H9 (cell line): Measurements from ENCODE around the gene FBLL1. TPM values are rescaled to one million over a fixed set of nuclear protein-coding genes. Genes with fewer than 3 reads are reported as not detected.
A peak's percentile ranks its signal among the peaks of the same experiment; 100 is the strongest.

Experiments
- DNase-seq: peaks from one replicate; pipeline ENCODE4 v3.0.0-alpha.2; 2017
- H2AFZ ChIP-seq: one replicate; pipeline ENCODE4 v1.6.1; 2013; ENCODE audit warnings: mild to moderate bottlenecking, low read length, control low read depth, moderate library complexity
- H2AK5ac ChIP-seq: 2 replicates; pipeline ENCODE4 v1.6.1; 2013; ENCODE audit warnings: low read length, control low read depth, mixed read lengths; ENCODE audit not compliant: insufficient read length
- H2BK120ac ChIP-seq: one replicate; pipeline ENCODE4 v1.6.1; 2013; ENCODE audit warnings: low read depth, mild to moderate bottlenecking, low read length, control low read depth, inconsistent platforms; ENCODE audit not compliant: poor library complexity, severe bottlenecking
- H2BK12ac ChIP-seq: 2 replicates; pipeline ENCODE4 v1.6.1; 2013; ENCODE audit warnings: low read length, control low read depth, mixed read lengths, low read depth; ENCODE audit not compliant: insufficient read length
- H2BK15ac ChIP-seq: 2 replicates; pipeline ENCODE4 v1.6.1; 2013; ENCODE audit warnings: low read depth, low read length, control low read depth
- H2BK20ac ChIP-seq: one replicate; pipeline ENCODE4 v1.6.1; 2013; ENCODE audit warnings: low read depth, mild to moderate bottlenecking, low read length, control low read depth, inconsistent platforms; ENCODE audit not compliant: poor library complexity, severe bottlenecking
- H2BK5ac ChIP-seq: 2 replicates; pipeline ENCODE4 v1.6.1; 2013; ENCODE audit warnings: low read length, control low read depth, mixed read lengths; ENCODE audit not compliant: insufficient read length
- H3K14ac ChIP-seq: 2 replicates; pipeline ENCODE4 v1.6.1; 2013; ENCODE audit warnings: low read length, control low read depth; ENCODE audit not compliant: insufficient read depth
- H3K18ac ChIP-seq: 2 replicates; pipeline ENCODE4 v1.6.1; 2013; ENCODE audit warnings: low read depth, mild to moderate bottlenecking, mixed read lengths, low read length, control low read depth; ENCODE audit not compliant: insufficient read length
- H3K23ac ChIP-seq: 2 replicates; pipeline ENCODE4 v1.6.1; 2013; ENCODE audit warnings: low read length, control low read depth, mixed read lengths, low read depth; ENCODE audit not compliant: insufficient read length
- H3K23me2 ChIP-seq: 2 replicates; pipeline ENCODE4 v1.6.1; 2013; ENCODE audit warnings: low read depth, mild to moderate bottlenecking, mixed read lengths, low read length, control low read depth; ENCODE audit not compliant: insufficient read length, poor library complexity, severe bottlenecking
- H3K27ac ChIP-seq: 2 replicates; pipeline ENCODE4 v1.5.1; 2013; ENCODE audit warnings: low read length, control low read depth, mixed read lengths, low read depth; ENCODE audit not compliant: insufficient read length
- H3K27me3 ChIP-seq: 2 replicates; pipeline ENCODE4 v1.6.1; 2013; ENCODE audit warnings: low read length, control low read depth, inconsistent platforms; ENCODE audit not compliant: insufficient read depth
- H3K4ac ChIP-seq: 2 replicates; pipeline ENCODE4 v1.6.1; 2013; ENCODE audit warnings: low read depth, mild to moderate bottlenecking, control low read depth, inconsistent platforms, low read length, moderate library complexity
- H3K4me1 ChIP-seq: 2 replicates; pipeline ENCODE4 v1.6.1; 2013; ENCODE audit warnings: low read length, control low read depth, inconsistent platforms; ENCODE audit not compliant: insufficient read depth
- H3K4me2 ChIP-seq: 2 replicates; pipeline ENCODE4 v1.6.1; 2013; ENCODE audit warnings: low read length, control low read depth, mixed read lengths; ENCODE audit not compliant: insufficient read length, insufficient read depth
- H3K56ac ChIP-seq: 2 replicates; pipeline ENCODE4 v1.6.1; 2013; ENCODE audit warnings: low read depth, mild to moderate bottlenecking, mixed read lengths, low read length, control low read depth; ENCODE audit not compliant: insufficient read length
- H3K79me1 ChIP-seq: 2 replicates; pipeline ENCODE4 v1.6.1; 2013; ENCODE audit warnings: low read depth, mild to moderate bottlenecking, moderate library complexity, low read length, control low read depth, inconsistent platforms; ENCODE audit not compliant: insufficient read depth, poor library complexity, severe bottlenecking
- H3K79me2 ChIP-seq: 2 replicates; pipeline ENCODE4 v1.6.1; 2013; ENCODE audit warnings: low read length, control low read depth, inconsistent platforms; ENCODE audit not compliant: insufficient read depth
- H3K9ac ChIP-seq: 2 replicates; pipeline ENCODE4 v1.6.1; 2013; ENCODE audit warnings: low read length, control low read depth, mixed read lengths; ENCODE audit not compliant: insufficient read length; ENCODE audit errors: extremely low read depth
- H3K9me3 ChIP-seq: one replicate; pipeline ENCODE4 v1.6.1; 2013; ENCODE audit warnings: low read depth, low read length, inconsistent platforms; ENCODE audit not compliant: control insufficient read depth
- H3T11ph ChIP-seq: one replicate; pipeline ENCODE4 v1.6.1; 2013; ENCODE audit warnings: mild to moderate bottlenecking, low read length, control low read depth, inconsistent platforms
- H4K20me1 ChIP-seq: one replicate; pipeline ENCODE4 v1.6.1; 2013; ENCODE audit not compliant: control insufficient read depth, insufficient read length, insufficient read depth
- H4K5ac ChIP-seq: 2 replicates; pipeline ENCODE4 v1.6.1; 2013; ENCODE audit warnings: low read depth, mild to moderate bottlenecking, mixed read lengths, low read length, control low read depth; ENCODE audit not compliant: insufficient read length
- H4K8ac ChIP-seq: replicated peaks from 2 replicates; pipeline ENCODE4 v1.6.1; 2013; ENCODE audit warnings: low read length, control low read depth, mixed read lengths, low read depth; ENCODE audit not compliant: insufficient read length
- H4K91ac ChIP-seq: 2 replicates; pipeline ENCODE4 v1.6.1; 2013; ENCODE audit warnings: low read depth, mild to moderate bottlenecking, moderate library complexity, mixed read lengths, low read length, control low read depth; ENCODE audit not compliant: insufficient read length
- H3K27ac Mint-ChIP-seq, 3 experiments: 2 replicates in 2 of 3; 3 replicates in 1 of 3; pipeline ENCODE4 v1.8.0; 2020 to 2021; ENCODE audit warnings: mixed read lengths in 3 of 3, mild to moderate bottlenecking in 1 of 3, moderate library complexity in 1 of 3
- H3K27me3 Mint-ChIP-seq: 2 replicates; pipeline ENCODE4 v1.8.0; 2021; ENCODE audit warnings: low read depth, mild to moderate bottlenecking, moderate library complexity, mixed read lengths
- H3K36me3 Mint-ChIP-seq, 3 experiments: 2 replicates in 2 of 3; 3 replicates in 1 of 3; pipeline ENCODE4 v1.8.0; 2020 to 2021; ENCODE audit warnings: low read depth in 3 of 3, mixed read lengths in 3 of 3; ENCODE audit not compliant: insufficient read depth in 1 of 3
- H3K4me1 Mint-ChIP-seq, 2 experiments: 2 replicates each; pipeline ENCODE4 v1.8.0; 2020; ENCODE audit warnings: mixed read lengths in 2 of 2
- H3K4me3 Mint-ChIP-seq, 2 experiments: 2 replicates in 1 of 2; 3 replicates in 1 of 2; pipeline ENCODE4 v1.8.0; 2020 to 2021; ENCODE audit warnings: mild to moderate bottlenecking in 2 of 2, mixed read lengths in 2 of 2, moderate library complexity in 1 of 2
- H3K9me3 Mint-ChIP-seq, 2 experiments: 2 replicates in 1 of 2; 3 replicates in 1 of 2; pipeline ENCODE4 v1.8.0; 2020; ENCODE audit warnings: mild to moderate bottlenecking in 2 of 2, mixed read lengths in 2 of 2, moderate library complexity in 1 of 2
- CTCF ChIP-seq: fragments of 200-600 bp; sonication (generic); conservative IDR thresholded peaks from 3 replicates; pipeline ENCODE4 v1.8.0; 2021; ENCODE audit warnings: antibody characterized with exemption, mild to moderate bottlenecking
- WGBS: extraction: QIAGEN DNeasy Blood & Tissue Kit; methylation state at CpG from one replicate; pipeline ENCODE4 v1.1.7; 2013; ENCODE audit warnings: missing lambda C conversion rate, low lambda C conversion rate, mixed read lengths; ENCODE audit not compliant: insufficient read length; ENCODE audit errors: extremely low coverage; 5-methylcytosine and 5-hydroxymethylcytosine counted together
- long read RNA-seq: library from polyadenylated mRNA; unstranded; transcript quantifications from one replicate; pipeline ENCODE4 v2.0.0, GENCODE V29; 2020
- total RNA-seq: library from RNA; stranded (reverse); gene quantifications from 2 replicates; pipeline ENCODE4 v1.2.1, GENCODE V29; 2021

FBLL1 gene
- total RNA-seq = 3.6 and 4.8 TPM in 2 replicates
- long read RNA-seq = 0 reads

DNA sequence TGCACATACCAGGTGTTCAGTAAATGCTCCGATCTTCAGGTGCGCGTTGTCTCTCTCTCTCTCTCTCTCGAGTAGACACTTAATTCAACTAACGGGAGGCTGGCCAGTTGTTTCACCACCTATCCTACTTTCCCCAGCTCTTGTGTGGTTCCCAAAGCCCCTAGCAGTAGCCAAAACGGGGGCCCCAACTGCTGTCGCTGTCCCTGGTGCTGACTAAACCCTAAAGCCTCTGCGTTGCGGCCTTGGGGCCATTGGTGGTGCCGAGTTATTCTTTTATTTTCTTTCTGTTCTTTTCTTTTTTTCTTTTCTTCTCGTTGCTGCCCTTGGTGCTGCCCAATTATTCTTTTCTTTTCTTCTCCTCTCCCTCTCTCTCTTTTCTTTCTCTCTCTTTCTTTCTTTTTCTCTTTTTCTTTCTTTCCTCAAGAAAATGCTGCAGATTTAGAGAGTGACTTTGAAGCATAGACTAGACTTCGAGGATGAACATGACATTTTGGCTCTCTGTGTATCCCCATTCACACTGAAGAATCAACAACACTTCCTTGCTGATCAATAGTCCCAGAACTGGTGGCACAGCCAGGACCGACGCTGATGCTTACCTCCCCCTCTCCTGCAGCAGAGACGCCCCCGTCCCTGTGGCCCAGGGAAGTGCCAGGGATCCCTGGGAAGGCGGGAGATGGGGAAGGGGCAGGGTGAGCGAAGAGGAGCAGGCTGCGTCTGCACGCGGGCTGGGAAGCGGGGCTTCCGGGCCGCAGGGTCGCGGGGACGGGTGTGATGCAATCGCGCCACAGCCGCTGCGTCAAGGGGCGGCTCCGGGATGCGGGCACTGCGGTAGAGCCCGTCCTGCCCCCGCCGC is at the start of gene FBLL1:
TSS of gene FBLL1 (plus strand) at position 785 of the 853 bp plus-strand sequence. CDS start 200 bp downstream, outside the sequence.
- peaks cover 3 to 8% of the 10 kb centered on the region in 2 experiments; a peak in 2 of 5 replicates for H3K9me3 Mint-ChIP-seq
- H3K4me1 Mint-ChIP-seq = peaks cover 19 to 29% of the 10 kb centered on the region in 2 experiments
- Histone ChIP-seq H3K9me3 (no peaks in the 10 kb centered on the region), H2BK120ac (no peak within 1 kb of the TSS), H3K27ac (no peak within 1 kb of the TSS), H4K8ac (no peak within 1 kb of the TSS), H2BK5ac (no peak within 1 kb of the TSS), H2BK15ac (no peak within 1 kb of the TSS; the same call in 1 of the 2 replicates), H4K91ac (no peak within 1 kb of the TSS), H3K23ac (no peak within 1 kb of the TSS), H3K79me2 (no peaks in the 10 kb centered on the region), H3K4me2 (peak within 1 kb of the TSS; percentile 76), H3K23me2 (peaks cover 4% of the 10 kb centered on the region), H4K5ac (no peak within 1 kb of the TSS), H3K79me1 (no peaks in the 10 kb centered on the region), H2BK20ac (no peak within 1 kb of the TSS), H3K4me1 (peaks cover 5% of the 10 kb centered on the region), H3K9ac (no peak within 1 kb of the TSS), H3K56ac (no peak within 1 kb of the TSS), H3K14ac (peak within 1 kb of the TSS; percentile 74), H2AK5ac (no peak within 1 kb of the TSS), H3K4ac (no peak within 1 kb of the TSS), H3K18ac (peak within 1 kb of the TSS; percentile 72), H3T11ph (no peak within 1 kb of the TSS), H2AFZ (no peak within 1 kb of the TSS), H2BK12ac (no peak within 1 kb of the TSS), H3K27me3 (peaks cover 7% of the 10 kb centered on the region; the same call in 1 of the 2 replicates), H4K20me1 (no peaks in the 10 kb centered on the region)
- H3K27ac Mint-ChIP-seq = no peak within 1 kb of the TSS; a peak in 1 of 7 replicates
- H3K36me3 Mint-ChIP-seq = peaks cover 0 to 7% (median 2%) of the 10 kb centered on the region in 3 experiments; a peak in 3 of 7 replicates
- no CpG with 5 or more reads among the region's 38 CpGs for WGBS
- peak; percentile 73 for DNase-seq
- H3K4me3 Mint-ChIP-seq = peak within 1 kb of the TSS; percentile 73 to 86
- H3K27me3 Mint-ChIP-seq = peaks cover 34% of the 10 kb centered on the region
- TF ChIP-seq CTCF = no peak
